H54 (cell line): ENCODE results near the gene VWA8.

Experiments used
- DNase-seq: peaks from one replicate; pipeline ENCODE4 v3.0.0; 2011; ENCODE audit warnings: low spot score, mixed read lengths; ENCODE audit not compliant: insufficient read length
- FAIRE-seq: peaks from 3 replicates; lab custom pipeline; 2011; peaks lifted over from hg19 to GRCh38; lab: Jason Lieb, UNC
- POLR2A ChIP-seq: IDR thresholded peaks from 2 replicates; pipeline ENCODE4 v1.6.1; 2011; ENCODE audit warnings: low read depth, mild to moderate bottlenecking, low read length

The VWA8 gene

GRCh38 chr13:41960637-41961465 is at the start of gene VWA8:
VWA8 (minus strand) TSS chr13:41961109; CDS start chr13:41961015, 94 bp downstream.
- peak; percentile 54 for DNase-seq
- FAIRE-seq, result no peak

GRCh38 chr13:42009057-42009456 is 48.1 kb upstream of the VWA8 start:
- DNase-seq (no peak), FAIRE-seq (no peak)
- no peak for TF ChIP-seq POLR2A

More at GRCh38 chr13:41960637-41961465, at the start of gene VWA8:
- 0 out of 2 replicates have a peak, but pooled peaks have one; percentile 33 for TF ChIP-seq POLR2A

DNA sequence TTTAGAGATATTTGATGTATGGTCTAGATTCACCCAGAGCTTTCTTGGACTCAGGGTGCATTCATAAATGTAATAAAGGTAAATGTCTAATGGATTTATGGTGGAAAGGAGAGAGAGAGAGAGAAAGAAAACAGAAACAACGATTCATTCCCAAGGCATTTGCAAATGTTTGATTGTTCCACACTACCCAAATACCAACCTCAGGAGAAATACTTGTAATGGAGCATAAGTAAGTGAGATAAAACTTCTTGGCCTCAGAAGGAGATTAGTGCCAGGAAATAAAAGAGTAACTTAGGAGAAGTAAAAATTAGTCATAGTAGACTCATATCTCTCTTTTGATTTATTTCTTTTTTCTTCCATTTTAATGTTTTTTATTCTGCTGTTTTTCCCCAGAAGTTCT is 46.9 kb upstream of the VWA8 start:
- TF ChIP-seq POLR2A, result no peak
- FAIRE-seq, result no peak
- no peak for DNase-seq

GRCh38 chr13:42002066-42002465 is 41.2 kb upstream of the VWA8 start:
- no peak for FAIRE-seq
- TF ChIP-seq POLR2A, result no peak
- DNase-seq, result no peak

DNA sequence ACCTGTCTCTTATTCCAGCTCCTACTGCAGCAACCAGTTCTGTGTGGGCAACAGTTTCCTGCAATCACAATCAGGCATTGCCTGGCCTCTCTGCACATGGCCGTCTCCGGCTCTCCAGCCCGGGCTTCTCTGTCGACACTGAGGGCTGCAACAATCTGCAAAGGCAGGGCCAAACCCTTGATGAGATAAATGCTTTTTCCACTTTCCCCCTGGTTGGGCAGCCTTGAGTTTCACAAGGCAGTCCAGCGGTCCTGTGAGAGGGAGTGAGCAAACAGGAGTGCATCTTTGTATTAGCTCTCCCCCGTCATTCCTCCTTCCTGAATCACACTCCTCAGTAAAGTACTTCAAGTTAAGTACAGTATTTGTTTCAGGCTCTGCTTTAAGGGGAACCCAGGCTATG is 40.7 kb upstream of the VWA8 start:
- no peak for TF ChIP-seq POLR2A
- DNase-seq (peak; percentile 27), FAIRE-seq (peak; percentile 79)

DNA sequence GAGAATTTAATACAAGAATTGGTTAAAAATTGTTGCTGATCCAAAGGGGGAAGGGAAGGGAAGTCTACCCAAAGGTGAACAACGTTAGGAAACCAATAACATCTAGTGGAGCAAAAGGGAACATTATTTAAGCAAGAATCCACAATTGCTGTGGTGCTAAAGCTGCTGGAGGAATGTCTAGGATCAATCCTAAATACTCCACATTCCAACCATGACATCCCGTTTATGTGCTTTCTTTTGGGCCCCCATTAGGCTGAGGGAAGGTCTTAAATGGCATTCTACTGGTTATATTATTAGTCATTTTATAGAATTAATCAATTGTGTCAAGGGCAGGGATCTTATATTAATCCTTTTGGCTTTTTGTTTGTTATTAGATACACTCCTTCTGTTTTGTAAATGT is 39.9 kb upstream of the VWA8 start:
- DNase-seq (no peak), FAIRE-seq (no peak)
- no peak for TF ChIP-seq POLR2A

GRCh38 chr13:41997396-41997795 is 36.5 kb upstream of the VWA8 start:
- no peak for DNase-seq
- TF ChIP-seq POLR2A, result no peak
- no peak for FAIRE-seq

DNA sequence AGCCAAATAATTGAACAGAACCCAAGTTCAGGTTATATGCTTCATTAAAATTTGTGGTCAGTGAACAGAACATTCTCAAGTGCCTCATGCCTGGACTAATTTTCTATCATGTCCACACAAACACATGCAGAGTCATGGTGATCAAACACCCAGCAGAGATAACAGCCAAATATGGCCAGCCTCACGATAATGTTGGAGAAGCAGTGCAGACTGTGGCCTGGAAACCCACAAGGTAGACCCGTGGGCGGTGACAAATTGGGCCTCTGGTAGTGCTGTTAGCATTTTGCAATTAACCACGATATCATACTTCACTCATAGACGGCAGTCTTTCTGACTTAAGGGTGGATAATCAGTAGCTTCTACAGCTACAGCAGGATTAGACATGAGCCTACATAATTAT is 35.0 kb upstream of the VWA8 start:
- DNase-seq (no peak), FAIRE-seq (no peak)
- TF ChIP-seq POLR2A, result no peak

GRCh38 chr13:41995336-41995735 is 34.4 kb upstream of the VWA8 start:
- DNase-seq (no peak), FAIRE-seq (no peak)
- TF ChIP-seq POLR2A, result no peak

DNA sequence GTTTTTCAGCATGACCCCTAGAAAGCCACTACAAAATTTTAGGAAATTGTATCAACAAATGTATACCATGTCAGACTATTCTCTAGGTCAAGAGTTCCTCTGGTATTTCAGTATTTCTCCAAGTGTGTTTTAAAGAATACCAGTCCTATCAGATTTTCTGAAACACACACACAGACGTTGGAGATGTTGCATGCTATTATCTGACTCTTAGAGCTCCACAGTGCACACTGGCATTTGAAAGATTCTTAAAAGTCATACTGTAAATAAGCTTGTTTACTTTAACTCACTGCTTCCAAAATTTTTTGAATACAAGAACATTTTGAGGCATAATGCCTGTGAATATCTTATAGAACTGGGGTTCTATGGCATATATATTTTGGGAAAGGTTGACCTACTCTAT is 33.8 kb upstream of the VWA8 start:
- FAIRE-seq (no peak), DNase-seq (no peak)
- TF ChIP-seq POLR2A, result no peak

- FAIRE-seq, result no peak
- no peak for TF ChIP-seq POLR2A
- DNase-seq, result no peak
These were observed 31.0 kb upstream of the VWA8 start for GRCh38 chr13:41991936-41992335.

GRCh38 chr13:41988244-41988643 is 27.3 kb upstream of the VWA8 start:
- no peak for TF ChIP-seq POLR2A

GRCh38 chr13:41985788-41986508 is 25.0 kb upstream of the VWA8 start:
- FAIRE-seq, result peak; percentile 30
- DNase-seq, result no peak

More at GRCh38 chr13:41988244-41988643, 27.3 kb upstream of the VWA8 start:
- no peak for DNase-seq
- FAIRE-seq, result no peak

DNA sequence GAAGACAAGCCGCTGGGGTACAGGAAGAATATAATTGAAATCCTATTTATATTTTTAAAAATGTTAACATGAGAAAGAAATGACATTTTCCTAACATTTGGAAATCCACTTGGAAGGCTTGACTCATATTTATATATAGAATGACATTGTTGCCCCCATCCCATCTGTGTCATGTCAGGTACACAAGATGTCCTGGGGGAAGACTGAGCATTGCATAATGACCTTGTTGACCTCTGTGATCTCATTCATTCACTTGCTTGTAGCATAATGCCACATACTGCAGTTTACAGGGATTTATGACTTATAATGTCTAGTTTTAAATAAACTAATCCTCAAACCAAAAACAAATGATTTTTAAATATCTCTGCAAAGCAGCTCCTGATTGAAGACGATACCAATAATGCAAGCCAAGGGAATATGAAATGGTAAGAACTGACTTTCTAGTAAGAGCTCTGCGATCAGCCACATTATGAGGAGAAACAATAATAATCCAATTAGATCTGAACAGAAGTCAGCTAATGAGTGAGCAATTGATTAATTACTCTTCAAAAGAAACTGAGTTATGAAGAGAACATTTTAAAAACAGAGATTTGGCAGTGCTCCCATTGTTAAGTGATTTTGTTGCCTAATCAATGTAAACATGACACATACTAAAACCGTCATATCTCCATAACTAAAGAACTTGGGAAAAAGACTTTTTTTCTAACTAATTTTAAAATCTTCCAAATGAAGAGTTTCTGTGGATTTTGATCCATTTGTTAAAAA is 21.2 kb upstream of the VWA8 start:
- FAIRE-seq, result no peak
- no peak for TF ChIP-seq POLR2A

More at GRCh38 chr13:41985788-41986508, 25.0 kb upstream of the VWA8 start:
- TF ChIP-seq POLR2A, result no peak

More for the DNA sequence above, 21.2 kb upstream of the VWA8 start:
- DNase-seq, result no peak
